Fibroblast of lung (primary cell): ENCODE data around the gene GRIN2A.

ENCODE experiments used
- CTCF ChIP-seq, 2 donors: IDR thresholded peaks in 1 of 2; conservative IDR thresholded peaks in 1 of 2; 1 replicate in 1 of 2; 2 replicates in 1 of 2; pipeline ENCODE4 v1.5.1; 2011 to 2012; ENCODE audit warnings: low read length in 2 of 2, control low read depth in 1 of 2, inconsistent platforms in 1 of 2, low read depth in 1 of 2, mild to moderate bottlenecking in 1 of 2
- EZH2 ChIP-seq: IDR thresholded peaks from 2 replicates; pipeline ENCODE4 v1.5.1; 2012; ENCODE audit warnings: low read length, control low read depth, mild to moderate bottlenecking; ENCODE audit errors: missing control alignments

GRCh38 chr16:9966569-9967157, 215.6 kb downstream of the GRIN2A start:
- TF ChIP-seq CTCF (conservative IDR thresholded peaks at IDR 0.05 in 1 of 2, IDR thresholded peaks at IDR 0.05 in 1 of 2; ENCODE audit: low read depth in 1 of 2, low read length in 2 of 2) (no peak), EZH2 (no peak)
